ENCODE results near the gene CAPN7.

DNA sequence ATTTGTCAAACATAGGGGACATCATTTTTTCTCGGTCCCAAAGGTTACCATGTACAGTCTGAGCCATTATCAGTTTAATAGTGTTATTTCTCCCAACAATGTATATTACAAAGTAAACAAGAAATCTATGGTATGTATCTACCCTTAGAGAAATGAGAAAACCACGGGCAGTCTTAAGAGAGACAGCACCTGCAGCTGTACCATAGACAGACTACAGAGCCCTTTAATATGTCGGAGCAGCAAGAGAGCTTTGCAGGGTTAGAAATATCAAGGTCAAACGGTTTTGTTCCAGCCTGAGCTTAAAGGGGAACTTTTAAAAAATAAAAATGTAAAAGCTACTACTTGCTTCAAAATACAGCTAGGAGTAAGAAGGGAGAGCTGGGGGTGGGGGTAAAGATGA lies 73.2 kb downstream of the CAPN7 start:
- TF ChIP-seq POLR2A (IDR thresholded peaks at IDR 0.05; ENCODE audit: low read depth, low read length), result no peak
- TF ChIP-seq POLR2AphosphoS5 (IDR thresholded peaks at IDR 0.05; ENCODE audit: low read depth, low read length), result no peak
- no peak for TF ChIP-seq TAF1 (IDR thresholded peaks at IDR 0.05; ENCODE audit: borderline replicate concordance, low read depth, low read length)
